HG02642 (cell line): ENCODE measurements around the gene ABCB8.

Source experiments
- ATAC-seq: cut with Tn5 transposase; IDR thresholded peaks from one replicate; pipeline ENCODE4 v1.9.1; 2021; ENCODE audit warnings: mild to moderate bottlenecking; ENCODE audit not compliant: unreplicated experiment, poor library complexity

Gene ABCB8

GRCh38 chr7:151053096-151053495 is 24.8 kb downstream of the ABCB8 start:
- ATAC-seq: no peak

- ATAC-seq: no peak
These were observed 25.5 kb downstream of the ABCB8 start for GRCh38 chr7:151053751-151054150.

- no peak for ATAC-seq
These were observed 28.0 kb downstream of the ABCB8 start for GRCh38 chr7:151056283-151056665.

- no peak for ATAC-seq
These were observed 28.6 kb downstream of the ABCB8 start for GRCh38 chr7:151056666-151057505.

- peak; percentile 14 for ATAC-seq
These were observed 29.3 kb downstream of the ABCB8 start, which contains the start of gene CDK5 for GRCh38 chr7:151057506-151057988. Gene CDK5, minus strand, starts transcription at chr7:151057897. Its CDS starts 49 bp downstream, at chr7:151057848.

- ATAC-seq: peak; percentile 87
These were observed 29.9 kb downstream of the ABCB8 start for GRCh38 chr7:151057989-151058780.

GRCh38 chr7:151058781-151059366 is 30.6 kb downstream of the ABCB8 start:
- ATAC-seq: no peak

GRCh38 chr7:151059367-151060112 is 31.3 kb downstream of the ABCB8 start, which contains the start of gene SLC4A2:
Gene SLC4A2, plus strand, starts transcription at chr7:151059589. Its CDS starts 2,399 bp downstream, at chr7:151061988.
- ATAC-seq: peak; percentile 32

GRCh38 chr7:151060113-151060415 is 31.8 kb downstream of the ABCB8 start:
- no peak for ATAC-seq

GRCh38 chr7:151060416-151061212 is 32.4 kb downstream of the ABCB8 start:
- ATAC-seq: no peak

GRCh38 chr7:151061213-151062110 is 33.2 kb downstream of the ABCB8 start:
- no peak for ATAC-seq

GRCh38 chr7:151062111-151062398 is 33.8 kb downstream of the ABCB8 start:
- no peak for ATAC-seq

GRCh38 chr7:151062399-151063211 is 34.4 kb downstream of the ABCB8 start:
- ATAC-seq: no peak

- no peak for ATAC-seq
These were observed 34.9 kb downstream of the ABCB8 start for GRCh38 chr7:151063212-151063561.

- no peak for ATAC-seq
These were observed 36.2 kb downstream of the ABCB8 start for GRCh38 chr7:151064454-151064853.

GRCh38 chr7:151064993-151065392 is 36.7 kb downstream of the ABCB8 start:
- ATAC-seq: no peak

GRCh38 chr7:151065516-151065915 is 37.3 kb downstream of the ABCB8 start:
- no peak for ATAC-seq
